ENCODE measurements around the gene RDH5.

RDH5 gene

GRCh38 chr12:55700255-55701018 is 19.8 kb upstream of the RDH5 start:
- no peaks in the 10 kb centered on the region for H3K4me1 Mint-ChIP-seq (ENCODE audit: low read depth)

GRCh38 chr12:55702861-55703260 is 17.3 kb upstream of the RDH5 start:
- Mint-ChIP-seq H3K36me3 (ENCODE audit: low read depth) (no peaks in the 10 kb centered on the region), H3K27me3 (ENCODE audit: low read depth) (peaks cover 28% of the 10 kb centered on the region), H3K4me1 (ENCODE audit: low read depth) (peaks cover 3% of the 10 kb centered on the region), H3K27ac (no peak overlapping the region), H3K9me3 (no peaks in the 10 kb centered on the region), H3K4me3 (no peak overlapping the region)
- no peak for DNase-seq (ENCODE audit: low spot score)

More at GRCh38 chr12:55700255-55701018, 19.8 kb upstream of the RDH5 start:
- H3K27me3 Mint-ChIP-seq (ENCODE audit: low read depth) = peaks cover 9% of the 10 kb centered on the region
- H3K9me3 Mint-ChIP-seq = no peaks in the 10 kb centered on the region
- DNase-seq (ENCODE audit: low spot score) = no peak
- no peak overlapping the region for H3K27ac Mint-ChIP-seq
- no peak overlapping the region for H3K4me3 Mint-ChIP-seq
- H3K36me3 Mint-ChIP-seq (ENCODE audit: low read depth) = no peaks in the 10 kb centered on the region

- Mint-ChIP-seq H3K36me3 (ENCODE audit: low read depth) (no peaks in the 10 kb centered on the region), H3K9me3 (no peaks in the 10 kb centered on the region), H3K4me1 (ENCODE audit: low read depth) (peaks cover 6% of the 10 kb centered on the region), H3K4me3 (no peak overlapping the region), H3K27ac (no peak overlapping the region), H3K27me3 (ENCODE audit: low read depth) (peaks cover 32% of the 10 kb centered on the region)
- no peak for DNase-seq (ENCODE audit: low spot score)
These were observed 16.9 kb upstream of the RDH5 start for GRCh38 chr12:55703288-55703687.

GRCh38 chr12:55703901-55704761 is 16.1 kb upstream of the RDH5 start:
- Mint-ChIP-seq H3K4me3 (no peak overlapping the region), H3K27me3 (ENCODE audit: low read depth) (peaks cover 39% of the 10 kb centered on the region), H3K27ac (no peak overlapping the region), H3K36me3 (ENCODE audit: low read depth) (no peaks in the 10 kb centered on the region), H3K9me3 (no peaks in the 10 kb centered on the region), H3K4me1 (ENCODE audit: low read depth) (peaks cover 13% of the 10 kb centered on the region)
- no peak for DNase-seq (ENCODE audit: low spot score)

GRCh38 chr12:55704824-55705718 is 15.1 kb upstream of the RDH5 start:
- Mint-ChIP-seq H3K9me3 (no peaks in the 10 kb centered on the region), H3K36me3 (ENCODE audit: low read depth) (no peaks in the 10 kb centered on the region), H3K27ac (no peak overlapping the region), H3K27me3 (ENCODE audit: low read depth) (peaks cover 48% of the 10 kb centered on the region), H3K4me1 (ENCODE audit: low read depth) (peaks cover 13% of the 10 kb centered on the region), H3K4me3 (no peak overlapping the region)
- DNase-seq (ENCODE audit: low spot score) = no peak

- no peak overlapping the region for H3K27ac Mint-ChIP-seq
- no peak overlapping the region for H3K4me3 Mint-ChIP-seq
These were observed 14.3 kb upstream of the RDH5 start for GRCh38 chr12:55705782-55706402.

GRCh38 chr12:55706568-55707218 is 13.5 kb upstream of the RDH5 start:
- Mint-ChIP-seq H3K9me3 (no peaks in the 10 kb centered on the region), H3K27me3 (ENCODE audit: low read depth) (peaks cover 57% of the 10 kb centered on the region), H3K27ac (no peak overlapping the region), H3K36me3 (ENCODE audit: low read depth) (no peaks in the 10 kb centered on the region), H3K4me1 (ENCODE audit: low read depth) (peaks cover 13% of the 10 kb centered on the region), H3K4me3 (peak overlapping the region; percentile 76)
- DNase-seq (ENCODE audit: low spot score) = no peak

More at GRCh38 chr12:55705782-55706402, 14.3 kb upstream of the RDH5 start:
- H3K4me1 Mint-ChIP-seq (ENCODE audit: low read depth) = peaks cover 13% of the 10 kb centered on the region
- no peaks in the 10 kb centered on the region for H3K9me3 Mint-ChIP-seq
- peaks cover 54% of the 10 kb centered on the region for H3K27me3 Mint-ChIP-seq (ENCODE audit: low read depth)
- no peak for DNase-seq (ENCODE audit: low spot score)
- H3K36me3 Mint-ChIP-seq (ENCODE audit: low read depth) = no peaks in the 10 kb centered on the region

GRCh38 chr12:55707219-55707671 is 12.9 kb upstream of the RDH5 start:
- no peak overlapping the region for H3K27ac Mint-ChIP-seq
- no peaks in the 10 kb centered on the region for H3K9me3 Mint-ChIP-seq
- no peaks in the 10 kb centered on the region for H3K36me3 Mint-ChIP-seq (ENCODE audit: low read depth)
- H3K27me3 Mint-ChIP-seq (ENCODE audit: low read depth) = peaks cover 61% of the 10 kb centered on the region
- no peak for DNase-seq (ENCODE audit: low spot score)
- peaks cover 13% of the 10 kb centered on the region for H3K4me1 Mint-ChIP-seq (ENCODE audit: low read depth)
- H3K4me3 Mint-ChIP-seq = peak overlapping the region; percentile 76

GRCh38 chr12:55707841-55708694 is 12.1 kb upstream of the RDH5 start, which contains the start of gene ITGA7:
TSS of gene ITGA7 (minus strand) at chr12:55707904. CDS start at chr12:55707682, 222 bp downstream.
- H3K4me1 Mint-ChIP-seq (ENCODE audit: low read depth) = peaks cover 13% of the 10 kb centered on the region
- peak within 1 kb of the TSS; percentile 76 for H3K4me3 Mint-ChIP-seq
- peaks cover 67% of the 10 kb centered on the region for H3K27me3 Mint-ChIP-seq (ENCODE audit: low read depth)
- DNase-seq (ENCODE audit: low spot score) = peak; percentile 63
- H3K36me3 Mint-ChIP-seq (ENCODE audit: low read depth) = no peaks in the 10 kb centered on the region
- no peak within 1 kb of the TSS for H3K27ac Mint-ChIP-seq
- H3K9me3 Mint-ChIP-seq = no peaks in the 10 kb centered on the region

GRCh38 chr12:55708695-55709233 is 11.4 kb upstream of the RDH5 start:
- Mint-ChIP-seq H3K4me1 (ENCODE audit: low read depth) (peaks cover 13% of the 10 kb centered on the region), H3K27me3 (ENCODE audit: low read depth) (peaks cover 69% of the 10 kb centered on the region), H3K27ac (no peak overlapping the region), H3K36me3 (ENCODE audit: low read depth) (no peaks in the 10 kb centered on the region), H3K4me3 (peak overlapping the region; percentile 76), H3K9me3 (no peaks in the 10 kb centered on the region)
- no peak for DNase-seq (ENCODE audit: low spot score)

GRCh38 chr12:55711786-55712553 is 8.2 kb upstream of the RDH5 start:
- no peak for DNase-seq (ENCODE audit: low spot score)
- H3K4me1 Mint-ChIP-seq (ENCODE audit: low read depth) = peaks cover 21% of the 10 kb centered on the region
- no peaks in the 10 kb centered on the region for H3K36me3 Mint-ChIP-seq (ENCODE audit: low read depth)
- H3K27ac Mint-ChIP-seq = no peak overlapping the region
- H3K4me3 Mint-ChIP-seq = no peak overlapping the region
- no peaks in the 10 kb centered on the region for H3K9me3 Mint-ChIP-seq
- peaks cover 49% of the 10 kb centered on the region for H3K27me3 Mint-ChIP-seq (ENCODE audit: low read depth)

All from T-helper 2 cell treated with Interferon-gamma antibody and Interleukin-4, amounts not matched to agents 5 μg/mL and 100 μg/mL, for 36 hours (primary cell).